K562 (cell line): ENCODE measurements around the gene GHDC. TPM values are rescaled to one million over a fixed set of nuclear protein-coding genes. Genes with fewer than 3 reads are reported as not detected.
A peak's percentile ranks its signal among the peaks of the same experiment; 100 is the strongest.

Source experiments
- CTBP1 ChIP-seq: fragments of 450-650 bp; IDR thresholded peaks from 2 replicates; pipeline ENCODE4 v1.6.1; 2016; ENCODE audit warnings: borderline replicate concordance
- ETV6 ChIP-seq, 3 experiments: fragments of 150-350 bp in 1 of 3; sonication (generic) in 1 of 3; formaldehyde crosslinking in 1 of 3; IDR thresholded peaks; 2 replicates each; pipeline versions ENCODE4 v1.6.1 to v1.8.0; 2014 to 2022; ENCODE audit warnings: borderline replicate concordance in 2 of 3, low read depth in 2 of 3, antibody characterized with exemption in 1 of 3, low read length in 1 of 3, mild to moderate bottlenecking in 1 of 3, missing genetic modification reagents in 1 of 3
- HBP1 ChIP-seq: fragments of 450-650 bp; formaldehyde crosslinking; IDR thresholded peaks from 2 replicates; pipeline ENCODE4 v1.4.0; 2022; ENCODE audit warnings: missing genetic modification characterization
- HDAC2 ChIP-seq: fragments of 450-650 bp; IDR thresholded peaks from 2 replicates; pipeline ENCODE4 v1.6.1; 2016; ENCODE audit warnings: mild to moderate bottlenecking
- ILF3 ChIP-seq: fragments of 450-650 bp; IDR thresholded peaks from 2 replicates; pipeline ENCODE4 v1.6.1; 2018; ENCODE audit warnings: antibody characterized with exemption, mild to moderate bottlenecking, moderate library complexity, borderline replicate concordance
- IRF9 ChIP-seq: fragments of 450-650 bp; IDR thresholded peaks from 2 replicates; pipeline ENCODE4 v1.6.1; 2016; ENCODE audit warnings: missing biosample characterization, missing genetic modification characterization
- KDM4B ChIP-seq, 2 experiments: fragments of 450-650 bp in 1 of 2; sonication (generic) in 1 of 2; IDR thresholded peaks; 2 replicates each; pipeline ENCODE4 v1.6.1; 2016 to 2017; ENCODE audit warnings: borderline replicate concordance in 2 of 2, antibody characterized with exemption in 1 of 2, low read depth in 1 of 2, mild to moderate bottlenecking in 1 of 2
- MCM5 ChIP-seq: fragments of 450-650 bp; IDR thresholded peaks from 2 replicates; pipeline ENCODE4 v1.6.1; 2016; ENCODE audit warnings: low read depth
- TBL1XR1 ChIP-seq, 2 experiments: IDR thresholded peaks; 2 replicates each; pipeline ENCODE4 v1.6.1; 2012; ENCODE audit warnings: improper control_type of control experiment in 2 of 2, low read length in 2 of 2, mild to moderate bottlenecking in 1 of 2
- U2AF1 ChIP-seq: fragments of 200-400 bp; formaldehyde crosslinking; optimal IDR thresholded peaks from 2 replicates; pipeline ENCODE3; 2017; ENCODE audit warnings: mild to moderate bottlenecking, low read depth, low read length, moderate library complexity
- ZC3H8 ChIP-seq: fragments of 450-650 bp; IDR thresholded peaks from 2 replicates; pipeline ENCODE4 v1.6.1; 2017
- ZNF143 ChIP-seq: sonication (generic); formaldehyde crosslinking; IDR thresholded peaks from 2 replicates; pipeline ENCODE4 v1.9.0; 2022; ENCODE audit warnings: mild to moderate bottlenecking, missing genetic modification reagents
- ZNF24 ChIP-seq: fragments of 450-650 bp; IDR thresholded peaks from 2 replicates; pipeline ENCODE4 v1.6.1; 2016
- polyA plus RNA-seq, 8 experiments: library from polyadenylated mRNA; depleted of rRNA in 4 of 8; stranded (reverse) in 5 of 8; unstranded in 3 of 8; fragments of >200 nt; fragmentation: Nextera tagmentation in 2 of 8; fragmentation: Illumina TruSeq in 1 of 8; extraction: Ambion mirVana in 2 of 8; extraction: Trizol in 1 of 8; gene quantifications; 2 replicates each; pipeline versions ENCODE4 v1.2.1 to v1.2.3, GENCODE V29; 2011 to 2014; ENCODE audit warnings: inconsistent platforms in 1 of 8, missing spikeins in 1 of 8
- total RNA-seq, 7 experiments: library from RNA; depleted of rRNA in 6 of 7; stranded (reverse); fragments of >200 nt in 6 of 7; fragmentation: Illumina TruSeq in 2 of 7; extraction: Trizol in 2 of 7; gene quantifications; 2 replicates each; pipeline versions ENCODE4 v1.2.1 to v1.2.3, GENCODE V29; 2011 to 2021; ENCODE audit warnings: low replicate concordance in 1 of 7
- TF ChIP-seq, protein P1 (sequence below): sonication (generic); formaldehyde crosslinking; IDR thresholded peaks from 2 replicates; pipeline ENCODE4 v1.8.0; 2022; ENCODE audit warnings: missing genetic modification reagents, mild to moderate bottlenecking, borderline replicate concordance
- TF ChIP-seq, protein P2 (sequence below): sonication (generic); formaldehyde crosslinking; IDR thresholded peaks from 2 replicates; pipeline ENCODE4 v1.8.0; 2022; ENCODE audit warnings: mild to moderate bottlenecking, missing genetic modification reagents
- TF ChIP-seq, protein P3 (sequence below): sonication (generic); formaldehyde crosslinking; IDR thresholded peaks from 2 replicates; pipeline ENCODE4 v1.8.1; 2023; ENCODE audit warnings: mild to moderate bottlenecking, missing genetic modification reagents

GHDC gene
- total and polyA plus RNA-seq, 9 of the 15 experiments (the other 6 are each of a cell fraction or from before 2014, with no cell fraction given), result 0.65 to 23.2 (median 11.2) TPM

- no peak; a peak in 1 of 4 replicates for TF ChIP-seq TBL1XR1 (IDR thresholded peaks at IDR 0.05; ENCODE audit: low read length in 2 of 2)
- TF ChIP-seq, protein P1, sequence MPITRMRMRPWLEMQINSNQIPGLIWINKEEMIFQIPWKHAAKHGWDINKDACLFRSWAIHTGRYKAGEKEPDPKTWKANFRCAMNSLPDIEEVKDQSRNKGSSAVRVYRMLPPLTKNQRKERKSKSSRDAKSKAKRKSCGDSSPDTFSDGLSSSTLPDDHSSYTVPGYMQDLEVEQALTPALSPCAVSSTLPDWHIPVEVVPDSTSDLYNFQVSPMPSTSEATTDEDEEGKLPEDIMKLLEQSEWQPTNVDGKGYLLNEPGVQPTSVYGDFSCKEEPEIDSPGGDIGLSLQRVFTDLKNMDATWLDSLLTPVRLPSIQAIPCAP (CRISPR knock-in tag), result no peak
- TF ChIP-seq HDAC2, result no peak
- no peak for TF ChIP-seq ZNF143 (CRISPR knock-in tag)
- TF ChIP-seq ZC3H8, result no peak
- no peak for TF ChIP-seq ILF3
- no peak for TF ChIP-seq IRF9
- TF ChIP-seq CTBP1, result peak; percentile 88
- TF ChIP-seq U2AF1, result peak; percentile 57
- 0 out of 2 replicates have a peak, but pooled peaks have one; percentile 43 for TF ChIP-seq HBP1 (CRISPR knock-in tag)
- TF ChIP-seq MCM5, result no peak
- no peak for TF ChIP-seq ETV6 (IDR thresholded peaks at IDR 0.05; ENCODE audit: borderline replicate concordance in 1 of 2, low read depth in 2 of 2, low read length in 1 of 2)
- TF ChIP-seq ETV6 (CRISPR knock-in tag; IDR thresholded peaks at IDR 0.05; ENCODE audit: borderline replicate concordance), result no peak
- no peak for TF ChIP-seq ZNF24
- TF ChIP-seq KDM4B (IDR thresholded peaks at IDR 0.05; ENCODE audit: borderline replicate concordance in 2 of 2, low read depth in 1 of 2), result no peak
- TF ChIP-seq, protein P2, sequence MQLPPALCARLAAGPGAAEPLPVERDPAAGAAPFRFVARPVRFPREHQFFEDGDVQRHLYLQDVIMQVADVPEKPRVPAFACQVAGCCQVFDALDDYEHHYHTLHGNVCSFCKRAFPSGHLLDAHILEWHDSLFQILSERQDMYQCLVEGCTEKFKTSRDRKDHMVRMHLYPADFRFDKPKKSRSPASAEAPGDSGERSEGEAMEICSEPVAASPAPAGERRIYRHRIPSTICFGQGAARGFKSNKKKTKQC (CRISPR knock-in tag), result 0 out of 2 replicates have a peak, but pooled peaks have one; percentile 47
- TF ChIP-seq, protein P3, sequence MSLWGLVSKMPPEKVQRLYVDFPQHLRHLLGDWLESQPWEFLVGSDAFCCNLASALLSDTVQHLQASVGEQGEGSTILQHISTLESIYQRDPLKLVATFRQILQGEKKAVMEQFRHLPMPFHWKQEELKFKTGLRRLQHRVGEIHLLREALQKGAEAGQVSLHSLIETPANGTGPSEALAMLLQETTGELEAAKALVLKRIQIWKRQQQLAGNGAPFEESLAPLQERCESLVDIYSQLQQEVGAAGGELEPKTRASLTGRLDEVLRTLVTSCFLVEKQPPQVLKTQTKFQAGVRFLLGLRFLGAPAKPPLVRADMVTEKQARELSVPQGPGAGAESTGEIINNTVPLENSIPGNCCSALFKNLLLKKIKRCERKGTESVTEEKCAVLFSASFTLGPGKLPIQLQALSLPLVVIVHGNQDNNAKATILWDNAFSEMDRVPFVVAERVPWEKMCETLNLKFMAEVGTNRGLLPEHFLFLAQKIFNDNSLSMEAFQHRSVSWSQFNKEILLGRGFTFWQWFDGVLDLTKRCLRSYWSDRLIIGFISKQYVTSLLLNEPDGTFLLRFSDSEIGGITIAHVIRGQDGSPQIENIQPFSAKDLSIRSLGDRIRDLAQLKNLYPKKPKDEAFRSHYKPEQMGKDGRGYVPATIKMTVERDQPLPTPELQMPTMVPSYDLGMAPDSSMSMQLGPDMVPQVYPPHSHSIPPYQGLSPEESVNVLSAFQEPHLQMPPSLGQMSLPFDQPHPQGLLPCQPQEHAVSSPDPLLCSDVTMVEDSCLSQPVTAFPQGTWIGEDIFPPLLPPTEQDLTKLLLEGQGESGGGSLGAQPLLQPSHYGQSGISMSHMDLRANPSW, result no peak; the same call in 1 of the 2 replicates
Measured at GRCh38 chr17:42183741-42184711, 10.3 kb downstream of the GHDC start (continued).
